OCI-LY7 (cell line): ENCODE results near the gene SLIT3.

ENCODE experiments used
- CTCF ChIP-seq: fragments of 200-600 bp; sonication (generic); conservative IDR thresholded peaks from 2 replicates; pipeline ENCODE4 v1.5.1; 2014; ENCODE audit warnings: mild to moderate bottlenecking, antibody characterized with exemption, low read length, moderate library complexity, mixed read lengths
- EZH2phosphoT487 ChIP-seq: fragments of 200-600 bp; sonication (generic); IDR thresholded peaks from 2 replicates; pipeline ENCODE4 v1.6.1; 2018; ENCODE audit warnings: low read depth, borderline replicate concordance, mild to moderate bottlenecking, mixed run types, antibody characterized with exemption, low read length, moderate library complexity, mixed read lengths

- TF ChIP-seq CTCF (no peak), EZH2phosphoT487 (no peak)
Observed at GRCh38 chr5:168740811-168741213, 560.1 kb downstream of the SLIT3 start.
